ENCODE measurements around the gene RAPGEF2. TPM values are rescaled to one million over a fixed set of nuclear protein-coding genes. Genes with fewer than 3 reads are reported as not detected.
A peak's percentile ranks its signal among the peaks of the same experiment; 100 is the strongest.

The RAPGEF2 gene
- total RNA-seq, 1 experiment from 2014 or later = 29.8 TPM

DNA sequence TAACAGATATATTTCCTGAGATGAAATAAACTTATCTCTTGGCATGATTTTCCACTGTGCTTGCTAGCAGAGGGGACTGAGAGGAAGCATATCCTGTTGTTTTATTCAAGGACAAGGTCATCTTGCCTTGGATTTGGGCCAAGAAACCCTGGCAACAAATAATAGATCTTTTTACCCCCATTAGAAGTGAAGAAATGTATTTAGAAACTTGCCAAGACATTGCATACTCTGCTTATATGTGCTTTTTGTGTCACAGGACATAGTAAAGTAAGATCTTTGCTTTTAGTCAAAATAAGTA lies 170.2 kb downstream of the RAPGEF2 start:
- TF ChIP-seq, protein P1, sequence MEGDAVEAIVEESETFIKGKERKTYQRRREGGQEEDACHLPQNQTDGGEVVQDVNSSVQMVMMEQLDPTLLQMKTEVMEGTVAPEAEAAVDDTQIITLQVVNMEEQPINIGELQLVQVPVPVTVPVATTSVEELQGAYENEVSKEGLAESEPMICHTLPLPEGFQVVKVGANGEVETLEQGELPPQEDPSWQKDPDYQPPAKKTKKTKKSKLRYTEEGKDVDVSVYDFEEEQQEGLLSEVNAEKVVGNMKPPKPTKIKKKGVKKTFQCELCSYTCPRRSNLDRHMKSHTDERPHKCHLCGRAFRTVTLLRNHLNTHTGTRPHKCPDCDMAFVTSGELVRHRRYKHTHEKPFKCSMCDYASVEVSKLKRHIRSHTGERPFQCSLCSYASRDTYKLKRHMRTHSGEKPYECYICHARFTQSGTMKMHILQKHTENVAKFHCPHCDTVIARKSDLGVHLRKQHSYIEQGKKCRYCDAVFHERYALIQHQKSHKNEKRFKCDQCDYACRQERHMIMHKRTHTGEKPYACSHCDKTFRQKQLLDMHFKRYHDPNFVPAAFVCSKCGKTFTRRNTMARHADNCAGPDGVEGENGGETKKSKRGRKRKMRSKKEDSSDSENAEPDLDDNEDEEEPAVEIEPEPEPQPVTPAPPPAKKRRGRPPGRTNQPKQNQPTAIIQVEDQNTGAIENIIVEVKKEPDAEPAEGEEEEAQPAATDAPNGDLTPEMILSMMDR (conservative IDR thresholded peaks at IDR 0.05) = no peak
- TF ChIP-seq EZH2 (IDR thresholded peaks at IDR 0.05; ENCODE audit: low read depth) = no peak

DNA sequence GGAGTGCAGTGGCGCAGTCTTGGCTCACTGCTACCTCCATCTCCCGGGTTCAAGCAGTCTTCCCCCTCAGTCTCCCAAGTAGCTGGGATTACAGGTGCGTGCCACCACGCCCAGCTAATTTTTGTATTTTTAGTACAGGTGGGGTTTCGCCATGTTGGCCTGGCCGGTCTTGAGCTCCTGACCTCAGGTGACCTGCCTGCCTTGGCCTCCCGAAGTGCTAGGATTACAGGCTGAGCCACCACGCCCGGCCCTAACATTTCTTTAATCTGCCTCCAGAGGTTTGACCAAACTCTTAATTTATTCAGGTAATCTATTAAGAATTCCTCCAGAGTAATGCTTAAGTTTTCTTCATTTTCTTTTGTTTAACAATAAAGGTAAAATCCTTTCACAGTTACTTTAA lies 171.0 kb downstream of the RAPGEF2 start:
- H3K9me2 ChIP-seq (ENCODE audit: insufficient read depth) = no peaks in the 10 kb centered on the region
- ChIA-PET CTCF (interaction anchor here (0.6 kb wide), 1 partner anchor 181 kb away, joined by 3 read pairs; no protein-coding TSS in a partner anchor), POLR2A (ENCODE audit: unreplicated experiment) (no interaction called here)
- intact Hi-C loops (cut with micrococcal nuclease; ENCODE audit: unreplicated experiment) = loop anchor here (5.0 kb wide), 1 partner anchor 37 kb away; no protein-coding TSS in a partner anchor
- H3F3A ChIP-seq (ENCODE audit: insufficient read depth, low read depth) = no peaks in the 10 kb centered on the region; the same call in 1 of the 2 replicates
- no peaks in the 10 kb centered on the region for H3K9me3 ChIP-seq (ENCODE audit: insufficient read depth, low read depth)
- H3K27ac ChIP-seq = peak overlapping the region; percentile 51
- no peak overlapping the region for H3K4me3 ChIP-seq
- H3K79me2 ChIP-seq (ENCODE audit: low read depth) = no peaks in the 10 kb centered on the region
- H3K4me2 ChIP-seq = peak overlapping the region; percentile 13; the same call in 1 of the 2 replicates
- no peaks in the 10 kb centered on the region for H3K36me3 ChIP-seq (ENCODE audit: low read depth)
- H3K27me3 ChIP-seq (ENCODE audit: insufficient read depth, low read depth) = no peaks in the 10 kb centered on the region
- H3K4me1 ChIP-seq (replicated peaks; ENCODE audit: insufficient read depth) = peaks cover 29% of the 10 kb centered on the region
- DNase-seq = no peak
- BruUV-seq (replicated peaks) = no TSS peak
- no peaks in the 10 kb centered on the region for H4K20me1 ChIP-seq (ENCODE audit: insufficient read depth)
- no peak for TF ChIP-seq EZH2 (IDR thresholded peaks at IDR 0.05; ENCODE audit: low read depth)
- H2AFZ ChIP-seq = no peak overlapping the region

More for the DNA sequence above, 170.2 kb downstream of the RAPGEF2 start:
- POLR2A ChIA-PET (ENCODE audit: unreplicated experiment) = no interaction called here
- Histone ChIP-seq H3K9me3 (ENCODE audit: insufficient read depth, low read depth) (no peaks in the 10 kb centered on the region), H3K79me2 (ENCODE audit: low read depth) (no peaks in the 10 kb centered on the region), H4K20me1 (ENCODE audit: insufficient read depth) (no peaks in the 10 kb centered on the region), H3K27me3 (ENCODE audit: insufficient read depth, low read depth) (no peaks in the 10 kb centered on the region), H3F3A (ENCODE audit: insufficient read depth, low read depth) (no peaks in the 10 kb centered on the region; the same call in 1 of the 2 replicates), H3K27ac (no peak overlapping the region), H3K4me1 (replicated peaks; ENCODE audit: insufficient read depth) (peaks cover 29% of the 10 kb centered on the region), H3K4me2 (no peak overlapping the region), H2AFZ (no peak overlapping the region), H3K36me3 (ENCODE audit: low read depth) (no peaks in the 10 kb centered on the region), H3K4me3 (no peak overlapping the region), H3K9me2 (ENCODE audit: insufficient read depth) (no peaks in the 10 kb centered on the region)
- no TSS peak for BruUV-seq (replicated peaks)
- DNase-seq = no peak
- CTCF ChIA-PET = no interaction called here
- intact Hi-C loops (cut with micrococcal nuclease; ENCODE audit: unreplicated experiment) = loop anchor here (5.0 kb wide), 1 partner anchor 36 kb away; no protein-coding TSS in a partner anchor

DNA sequence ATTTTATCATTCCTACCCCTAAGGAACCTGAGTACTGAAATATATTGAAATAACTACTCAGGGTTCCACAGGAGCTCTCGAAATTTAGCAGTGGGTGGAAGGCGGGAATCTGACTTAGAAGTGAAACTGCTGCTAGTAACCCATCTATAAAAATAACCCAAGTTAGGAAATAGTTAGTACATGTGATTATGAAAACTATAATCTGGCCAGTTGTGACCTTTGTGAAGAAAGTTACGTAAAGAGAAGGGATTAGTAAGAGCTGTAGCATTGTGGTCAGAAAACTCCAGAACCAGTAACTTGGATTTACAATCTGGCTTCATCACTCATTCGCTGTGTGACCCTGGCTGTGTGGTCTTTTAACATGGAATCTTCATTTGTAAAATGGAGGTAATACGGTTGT lies 175.5 kb downstream of the RAPGEF2 start:
- POLR2A ChIA-PET (ENCODE audit: unreplicated experiment) = no interaction called here

More for the DNA sequence above, 175.5 kb downstream of the RAPGEF2 start:
- H3F3A ChIP-seq (ENCODE audit: insufficient read depth, low read depth) = no peaks in the 10 kb centered on the region; the same call in 1 of the 2 replicates
- H3K4me1 ChIP-seq (replicated peaks; ENCODE audit: insufficient read depth) = peaks cover 26% of the 10 kb centered on the region
- H3K4me3 ChIP-seq = no peak overlapping the region
- H3K27me3 ChIP-seq (ENCODE audit: insufficient read depth, low read depth) = no peaks in the 10 kb centered on the region
- CTCF ChIA-PET = no interaction called here
- no peak overlapping the region for H2AFZ ChIP-seq
- DNase-seq = no peak
- H3K9me3 ChIP-seq (ENCODE audit: insufficient read depth, low read depth) = no peaks in the 10 kb centered on the region
- BruUV-seq (replicated peaks) = no TSS peak
- TF ChIP-seq EZH2 (IDR thresholded peaks at IDR 0.05; ENCODE audit: low read depth) = no peak
- TF ChIP-seq, protein P1 (conservative IDR thresholded peaks at IDR 0.05) = no peak
- intact Hi-C loops (cut with micrococcal nuclease; ENCODE audit: unreplicated experiment) = no loop called here
- H4K20me1 ChIP-seq (ENCODE audit: insufficient read depth) = no peaks in the 10 kb centered on the region
- no peak overlapping the region for H3K4me2 ChIP-seq
- no peaks in the 10 kb centered on the region for H3K36me3 ChIP-seq (ENCODE audit: low read depth)
- no peak overlapping the region for H3K27ac ChIP-seq
- 0 out of 2 replicates have a peak, but pooled peaks cover 3% of the 10 kb centered on the region for H3K79me2 ChIP-seq (ENCODE audit: low read depth)
- no peaks in the 10 kb centered on the region for H3K9me2 ChIP-seq (ENCODE audit: insufficient read depth)

Data from PC-9 (cell line).